GM12891 (cell line): ENCODE data around the gene MED13L.

Experiments used
- PAX5 ChIP-seq: IDR thresholded peaks from 2 replicates; pipeline ENCODE4 v1.6.1; 2011; ENCODE audit warnings: low read length, moderate library complexity, mild to moderate bottlenecking; ENCODE audit not compliant: insufficient read depth, severe bottlenecking
- POLR2A ChIP-seq: IDR thresholded peaks from 2 replicates; pipeline ENCODE4 v1.6.1; 2011; ENCODE audit warnings: low read depth, low read length, control low read depth
- POLR2AphosphoS5 ChIP-seq: IDR thresholded peaks from 2 replicates; pipeline ENCODE4 v1.6.1; 2011; ENCODE audit warnings: low read depth, low read length, control low read depth
- SPI1 ChIP-seq: IDR thresholded peaks from 2 replicates; pipeline ENCODE4 v1.6.1; 2011; ENCODE audit warnings: low read depth, low read length, control low read depth
- TAF1 ChIP-seq: IDR thresholded peaks from 2 replicates; pipeline ENCODE4 v1.6.1; 2011; ENCODE audit warnings: low read depth, low read length, control low read depth

- TF ChIP-seq TAF1 (no peak), POLR2A (no peak), POLR2AphosphoS5 (no peak), SPI1 (no peak), PAX5 (no peak)
Measured at GRCh38 chr12:116121453-116121871, 156.0 kb downstream of the MED13L start.
